Mesenchymal stem cell (in vitro differentiated cells and primary cell): ENCODE data around the gene KCTD18.

Experiments used
- DNase-seq: peaks from one replicate; pipeline ENCODE4 v3.0.0-alpha.2; 2013
- H2AFZ ChIP-seq: one replicate; pipeline ENCODE4 v1.6.1; 2013; ENCODE audit warnings: low read depth, mild to moderate bottlenecking, control low read depth, inconsistent platforms, low read length, moderate library complexity
- H2AK5ac ChIP-seq: 2 replicates; pipeline ENCODE4 v1.6.1; 2013; ENCODE audit warnings: low read length, moderate library complexity, mild to moderate bottlenecking, inconsistent platforms; ENCODE audit not compliant: severe bottlenecking
- H2BK120ac ChIP-seq: one replicate; pipeline ENCODE4 v1.6.1; 2013; ENCODE audit warnings: low read depth, mild to moderate bottlenecking, inconsistent platforms, low read length, moderate library complexity
- H2BK12ac ChIP-seq, 2 experiments: one replicate each; pipeline ENCODE4 v1.6.1; 2013; ENCODE audit warnings: inconsistent platforms in 2 of 2, low read length in 2 of 2, mild to moderate bottlenecking in 2 of 2, moderate library complexity in 2 of 2, control low read depth in 1 of 2
- H2BK15ac ChIP-seq: one replicate; pipeline ENCODE4 v1.6.1; 2013; ENCODE audit warnings: mild to moderate bottlenecking, low read depth, inconsistent platforms; ENCODE audit not compliant: poor library complexity, severe bottlenecking
- H2BK5ac ChIP-seq: 2 replicates; pipeline ENCODE4 v1.6.1; 2013; ENCODE audit warnings: low read depth, mild to moderate bottlenecking, low read length, control low read depth, inconsistent platforms; ENCODE audit not compliant: poor library complexity, severe bottlenecking
- H3K14ac ChIP-seq, 2 experiments: one replicate each; pipeline ENCODE4 v1.6.1; 2013; ENCODE audit warnings: inconsistent platforms in 2 of 2, low read length in 2 of 2, control low read depth in 1 of 2, mild to moderate bottlenecking in 1 of 2, moderate library complexity in 1 of 2
- H3K18ac ChIP-seq, 2 experiments: one replicate each; pipeline ENCODE4 v1.6.1; 2013; ENCODE audit warnings: inconsistent platforms in 2 of 2, low read length in 2 of 2, control low read depth in 1 of 2, low read depth in 1 of 2, mild to moderate bottlenecking in 1 of 2
- H3K23ac ChIP-seq, 2 experiments: one replicate each; pipeline ENCODE4 v1.6.1; 2013; ENCODE audit warnings: inconsistent platforms in 2 of 2, low read length in 2 of 2, mild to moderate bottlenecking in 2 of 2, moderate library complexity in 2 of 2, control low read depth in 1 of 2
- H3K27ac ChIP-seq: 2 replicates; pipeline ENCODE4 v1.5.1; 2013; ENCODE audit warnings: mild to moderate bottlenecking, moderate library complexity, low read length, control low read depth, inconsistent platforms; ENCODE audit not compliant: poor library complexity, severe bottlenecking
- H3K27me3 ChIP-seq, 2 experiments: 2 replicates each; pipeline versions ENCODE4 v1.6.1 to v1.7.0; 2013; ENCODE audit warnings: low read length in 2 of 2, mild to moderate bottlenecking in 2 of 2, moderate library complexity in 2 of 2, control low read depth in 1 of 2, inconsistent platforms in 1 of 2; ENCODE audit not compliant: control insufficient read depth in 1 of 2, insufficient read depth in 1 of 2
- H3K36me3 ChIP-seq, 2 experiments: 2 replicates each; pipeline versions ENCODE4 v1.6.1 to v1.7.0; 2013; ENCODE audit warnings: low read length in 2 of 2, control low read depth in 1 of 2, inconsistent platforms in 1 of 2, low read depth in 1 of 2, mild to moderate bottlenecking in 1 of 2; ENCODE audit not compliant: insufficient read depth in 2 of 2, control insufficient read depth in 1 of 2
- H3K4ac ChIP-seq, 2 experiments: one replicate each; pipeline ENCODE4 v1.6.1; 2013; ENCODE audit warnings: inconsistent platforms in 2 of 2, low read length in 2 of 2, mild to moderate bottlenecking in 2 of 2, moderate library complexity in 2 of 2, control low read depth in 1 of 2, low read depth in 1 of 2
- H3K4me1 ChIP-seq: 2 replicates; pipeline ENCODE4 v1.6.1; 2013; ENCODE audit warnings: low read depth, low read length, control low read depth; ENCODE audit not compliant: control insufficient read depth, insufficient read depth
- H3K4me2 ChIP-seq: 2 replicates; pipeline ENCODE4 v1.6.1; 2013; ENCODE audit warnings: low read length, mild to moderate bottlenecking, inconsistent platforms; ENCODE audit not compliant: poor library complexity, severe bottlenecking
- H3K4me3 ChIP-seq, 2 experiments: 2 replicates each; pipeline versions ENCODE4 v1.5.1 to v1.7.0; 2013; ENCODE audit warnings: low read length in 2 of 2, mild to moderate bottlenecking in 2 of 2, control low read depth in 1 of 2, low read depth in 1 of 2; ENCODE audit not compliant: insufficient read depth in 1 of 2
- H3K79me1 ChIP-seq: replicated peaks from 2 replicates; pipeline ENCODE4 v1.6.1; 2013; ENCODE audit warnings: mild to moderate bottlenecking, control low read depth, low read length, inconsistent platforms; ENCODE audit not compliant: poor library complexity, severe bottlenecking
- H3K9ac ChIP-seq: 2 replicates; pipeline ENCODE4 v1.7.0; 2013; ENCODE audit warnings: mild to moderate bottlenecking, low read length, moderate library complexity
- H3K9me3 ChIP-seq: 2 replicates; pipeline ENCODE4 v1.7.0; 2013; ENCODE audit warnings: mild to moderate bottlenecking, low read length; ENCODE audit not compliant: control insufficient read depth
- H4K8ac ChIP-seq: one replicate; pipeline ENCODE4 v1.6.1; 2013; ENCODE audit warnings: inconsistent platforms, mild to moderate bottlenecking, low read length, moderate library complexity
- H4K91ac ChIP-seq: one replicate; pipeline ENCODE4 v1.6.1; 2013; ENCODE audit warnings: mild to moderate bottlenecking, low read length, inconsistent platforms
- WGBS: methylation state at CpG from one replicate; pipeline ENCODE4 v1.1.7; 2013; ENCODE audit warnings: mixed read lengths; 5-methylcytosine and 5-hydroxymethylcytosine counted together

KCTD18 gene

DNA sequence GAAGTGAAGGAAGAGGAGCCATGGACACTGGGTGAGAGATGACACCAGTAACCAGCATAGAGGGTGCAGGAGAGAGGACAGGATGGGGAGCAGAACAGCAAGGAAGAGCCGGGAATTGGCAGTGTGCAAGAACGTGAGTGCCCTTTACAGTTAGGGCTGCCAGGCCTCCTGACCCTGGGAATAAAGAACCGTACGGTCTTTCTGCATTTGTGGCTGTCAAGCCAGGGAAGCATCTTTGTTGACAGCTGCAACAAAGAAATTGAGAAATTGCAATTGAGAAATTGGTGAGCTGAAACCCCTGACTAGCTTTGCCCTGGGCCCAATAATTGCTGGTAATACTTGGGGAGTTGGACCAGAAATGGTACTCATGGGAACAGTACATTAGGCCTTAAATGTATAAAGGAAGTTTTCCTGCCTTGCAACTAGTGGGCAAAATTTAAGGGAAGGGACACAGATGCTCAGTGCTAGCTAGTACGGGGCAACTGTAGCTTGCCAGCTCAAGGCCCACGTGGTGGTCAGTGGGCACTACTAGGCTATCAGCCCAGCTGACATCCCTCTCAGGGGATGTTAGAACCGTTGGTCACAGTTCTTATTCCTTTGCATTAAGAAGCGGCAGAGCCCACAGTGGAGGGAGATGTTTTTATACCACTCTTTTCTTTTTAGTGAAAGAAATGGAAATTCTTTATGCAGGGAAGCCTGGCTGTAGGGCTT, 56.6 kb downstream of the KCTD18 start:
- H3K4ac ChIP-seq = no peak overlapping the region
- no peak overlapping the region for H2BK120ac ChIP-seq
- H3K36me3 ChIP-seq = peaks cover 25 to 36% of the 10 kb centered on the region in 2 experiments
- no peak overlapping the region for H3K18ac ChIP-seq
- no peak overlapping the region for H3K9ac ChIP-seq
- no peak overlapping the region for H2BK5ac ChIP-seq
- 95% methylated on average over 8 of the region's 8 CpGs for WGBS
- no peak overlapping the region for H4K91ac ChIP-seq
- no peak for DNase-seq
- no peaks in the 10 kb centered on the region for H3K27me3 ChIP-seq
- H3K14ac ChIP-seq = no peak overlapping the region
- no peak overlapping the region for H2AK5ac ChIP-seq
- peaks cover 5% of the 10 kb centered on the region for H3K4me1 ChIP-seq
- H2BK12ac ChIP-seq = no peak overlapping the region
- H2BK15ac ChIP-seq = no peak overlapping the region
- no peak overlapping the region for H3K23ac ChIP-seq
- no peak overlapping the region for H2AFZ ChIP-seq
- no peak overlapping the region for H3K27ac ChIP-seq
- H4K8ac ChIP-seq = peak overlapping the region; percentile 84
- H3K4me3 ChIP-seq = no peak overlapping the region
- H3K9me3 ChIP-seq = no peaks in the 10 kb centered on the region
- peaks cover 25% of the 10 kb centered on the region for H3K79me1 ChIP-seq
- H3K4me2 ChIP-seq = no peak overlapping the region

DNA sequence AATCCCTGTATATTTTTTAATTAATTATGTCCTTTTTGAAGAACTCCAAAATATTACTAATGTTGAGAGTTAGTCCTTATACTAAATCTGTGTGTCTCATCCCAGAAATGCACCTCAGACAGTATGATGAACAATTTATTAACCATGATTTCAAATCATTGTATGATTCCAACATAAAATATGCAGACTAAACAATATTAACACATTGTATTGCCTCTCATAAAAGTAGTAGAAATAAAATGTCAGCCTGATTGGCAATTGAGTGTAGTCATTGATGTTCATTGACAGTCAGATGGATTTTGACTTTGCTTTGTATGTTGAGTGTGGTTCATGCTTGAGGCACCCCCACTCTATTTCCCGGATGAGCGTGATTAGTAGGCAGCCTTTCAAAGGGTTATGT, 57.5 kb downstream of the KCTD18 start:
- H3K4me1 ChIP-seq = peaks cover 5% of the 10 kb centered on the region
- no peaks in the 10 kb centered on the region for H3K9me3 ChIP-seq
- H3K79me1 ChIP-seq = peaks cover 26% of the 10 kb centered on the region
- H2BK12ac ChIP-seq = no peak overlapping the region
- no peak overlapping the region for H3K14ac ChIP-seq
- H4K91ac ChIP-seq = no peak overlapping the region
- no CpG with 5 or more reads among the region's 2 CpGs for WGBS
- H3K36me3 ChIP-seq = peaks cover 28 to 34% of the 10 kb centered on the region in 2 experiments
- H3K9ac ChIP-seq = no peak overlapping the region
- no peak overlapping the region for H3K4me3 ChIP-seq
- H3K23ac ChIP-seq = no peak overlapping the region
- H3K27ac ChIP-seq = no peak overlapping the region
- no peak overlapping the region for H2BK15ac ChIP-seq
- no peak overlapping the region for H3K4ac ChIP-seq
- H2BK120ac ChIP-seq = no peak overlapping the region
- no peak overlapping the region for H4K8ac ChIP-seq
- no peak overlapping the region for H3K4me2 ChIP-seq
- no peak overlapping the region for H3K18ac ChIP-seq
- no peaks in the 10 kb centered on the region for H3K27me3 ChIP-seq
- no peak overlapping the region for H2AFZ ChIP-seq
- no peak for DNase-seq
- H2AK5ac ChIP-seq = no peak overlapping the region
- no peak overlapping the region for H2BK5ac ChIP-seq

DNA sequence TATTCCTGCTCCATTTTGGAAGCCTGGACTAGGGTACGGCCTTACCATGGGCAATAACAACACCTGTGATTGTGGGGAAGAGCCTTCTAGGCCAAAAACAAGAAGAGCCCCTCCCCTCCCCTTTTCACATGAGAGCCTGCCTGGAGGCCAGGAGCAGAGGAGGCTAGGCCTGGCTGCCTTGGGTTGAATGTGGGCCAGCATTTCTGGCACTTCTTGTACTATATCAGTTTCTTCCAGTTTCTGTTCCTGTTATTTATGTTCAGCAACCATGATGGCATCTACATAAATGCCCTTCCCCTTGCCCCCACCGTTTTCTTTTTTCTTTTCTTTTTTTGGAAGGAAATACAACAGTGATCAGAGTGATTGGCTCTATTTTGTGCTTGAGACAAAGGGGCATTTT, 58.4 kb downstream of the KCTD18 start:
- no peaks in the 10 kb centered on the region for H3K9me3 ChIP-seq
- H4K91ac ChIP-seq = no peak overlapping the region
- peaks cover 24% of the 10 kb centered on the region for H3K79me1 ChIP-seq
- no peak overlapping the region for H3K4me2 ChIP-seq
- H3K36me3 ChIP-seq = peaks cover 27 to 31% of the 10 kb centered on the region in 2 experiments
- no peak overlapping the region for H3K4ac ChIP-seq
- H4K8ac ChIP-seq = no peak overlapping the region
- H2BK120ac ChIP-seq = no peak overlapping the region
- no peak overlapping the region for H2BK15ac ChIP-seq
- no peak overlapping the region for H3K23ac ChIP-seq
- WGBS = 89% methylated on average over 1 of the region's 2 CpGs
- H3K18ac ChIP-seq = no peak overlapping the region
- H3K27ac ChIP-seq = no peak overlapping the region
- no peaks in the 10 kb centered on the region for H3K27me3 ChIP-seq
- no peak overlapping the region for H2AK5ac ChIP-seq
- no peak overlapping the region for H3K14ac ChIP-seq
- no peak overlapping the region for H3K4me3 ChIP-seq
- H2BK5ac ChIP-seq = no peak overlapping the region
- DNase-seq = no peak
- H3K9ac ChIP-seq = no peak overlapping the region
- no peak overlapping the region for H2AFZ ChIP-seq
- H3K4me1 ChIP-seq = peaks cover 5% of the 10 kb centered on the region
- no peak overlapping the region for H2BK12ac ChIP-seq

DNA sequence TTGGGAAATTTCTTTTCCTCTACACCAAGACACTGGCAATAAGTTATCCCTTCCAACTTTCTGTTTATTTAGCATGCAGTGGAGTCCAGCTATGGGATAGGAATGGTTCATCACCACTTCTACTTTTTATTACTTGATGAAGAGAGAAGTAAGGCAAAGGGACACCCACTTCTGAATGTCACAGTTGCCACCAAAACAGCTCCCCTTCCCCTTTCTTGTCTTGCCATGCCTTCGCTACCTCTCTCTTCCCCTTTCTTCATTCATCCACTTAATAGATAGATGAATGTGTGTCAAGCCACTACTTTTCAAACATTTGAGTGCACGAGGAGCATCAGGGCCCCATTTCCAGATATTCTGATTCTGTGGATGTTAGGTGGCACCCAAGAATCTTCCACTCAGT, 59.6 kb downstream of the KCTD18 start:
- Histone ChIP-seq H3K27me3 (no peaks in the 10 kb centered on the region), H3K4me2 (no peak overlapping the region), H4K8ac (no peak overlapping the region), H2BK120ac (no peak overlapping the region), H3K14ac (no peak overlapping the region), H3K4me1 (peaks cover 1% of the 10 kb centered on the region), H3K9ac (no peak overlapping the region), H2AK5ac (no peak overlapping the region), H3K79me1 (peaks cover 27% of the 10 kb centered on the region), H3K23ac (no peak overlapping the region), H3K36me3 (peaks cover 28 to 40% of the 10 kb centered on the region in 2 experiments), H2BK15ac (no peak overlapping the region), H2AFZ (no peak overlapping the region), H3K9me3 (no peaks in the 10 kb centered on the region), H4K91ac (no peak overlapping the region), H3K4ac (no peak overlapping the region), H3K18ac (no peak overlapping the region), H3K27ac (no peak overlapping the region), H3K4me3 (no peak overlapping the region), H2BK12ac (no peak overlapping the region), H2BK5ac (no peak overlapping the region)
- no peak for DNase-seq
- 88% methylated on average over 1 of the region's 2 CpGs for WGBS
